Type B pancreatic cell (in vitro differentiated cells): Measurements from ENCODE around the gene DPP6. TPM values are rescaled to one million over a fixed set of nuclear protein-coding genes. Genes with fewer than 3 reads are reported as not detected.

Experiments
- DNase-seq: peaks from one replicate; pipeline ENCODE4 v3.0.0; 2021; ENCODE audit warnings: mixed read lengths; ENCODE audit not compliant: unreplicated experiment; ENCODE audit errors: extremely low spot score
- H3K27ac Mint-ChIP-seq: 2 replicates; pipeline ENCODE4 v1.8.0; 2021; ENCODE audit warnings: mild to moderate bottlenecking, mixed read lengths
- H3K27me3 Mint-ChIP-seq: 2 replicates; pipeline ENCODE4 v1.8.0; 2021; ENCODE audit warnings: mixed read lengths
- H3K36me3 Mint-ChIP-seq: 2 replicates; pipeline ENCODE4 v1.8.0; 2021; ENCODE audit warnings: mixed read lengths
- H3K4me1 Mint-ChIP-seq: one replicate; pipeline ENCODE4 v1.8.0; 2021; ENCODE audit warnings: mixed read lengths; ENCODE audit not compliant: unreplicated experiment
- H3K4me3 Mint-ChIP-seq: 2 replicates; pipeline ENCODE4 v1.8.0; 2021; ENCODE audit warnings: mild to moderate bottlenecking, mixed read lengths
- H3K9me3 Mint-ChIP-seq: 2 replicates; pipeline ENCODE4 v1.8.0; 2021; ENCODE audit warnings: mixed read lengths
- total RNA-seq: library from RNA; stranded (reverse); gene quantifications from 2 replicates; pipeline ENCODE4 v1.2.1, GENCODE V29; 2021; ENCODE audit warnings: low replicate concordance
- TF ChIP-seq, protein P1 (sequence below): fragments of 200-600 bp; sonication (generic); conservative IDR thresholded peaks from 2 replicates; pipeline ENCODE4 v1.5.0; 2021; ENCODE audit warnings: antibody characterized with exemption, mild to moderate bottlenecking

The DPP6 gene
- total RNA-seq, 1 donor from 2014 or later = 4.1 TPM

DNA sequence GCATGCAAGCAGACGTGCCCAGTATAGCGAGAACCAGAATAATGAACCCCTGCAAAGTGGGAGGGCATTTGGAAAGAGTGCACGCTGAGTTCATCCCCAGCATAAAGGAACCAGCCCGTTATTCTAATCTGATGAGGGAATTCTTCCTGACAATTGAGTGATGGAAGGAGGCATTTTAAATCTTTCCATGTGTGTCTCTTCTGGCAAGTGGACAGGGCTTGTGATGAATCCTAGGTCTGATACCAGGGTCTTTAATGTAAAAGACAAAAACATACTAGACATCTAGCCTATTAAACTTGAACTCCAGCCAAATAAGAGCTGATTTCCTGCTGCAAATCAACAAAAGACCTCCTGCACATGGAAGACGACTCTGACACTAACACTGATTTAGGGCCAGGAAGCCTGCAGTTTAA, 301.2 kb downstream of the DPP6 start:
- Mint-ChIP-seq H3K27ac (no peak overlapping the region), H3K36me3 (no peaks in the 10 kb centered on the region), H3K4me3 (no peak overlapping the region), H3K27me3 (peaks cover 3% of the 10 kb centered on the region), H3K9me3 (no peaks in the 10 kb centered on the region), H3K4me1 (no peaks in the 10 kb centered on the region)
- no peak for DNase-seq
- TF ChIP-seq, protein P1, sequence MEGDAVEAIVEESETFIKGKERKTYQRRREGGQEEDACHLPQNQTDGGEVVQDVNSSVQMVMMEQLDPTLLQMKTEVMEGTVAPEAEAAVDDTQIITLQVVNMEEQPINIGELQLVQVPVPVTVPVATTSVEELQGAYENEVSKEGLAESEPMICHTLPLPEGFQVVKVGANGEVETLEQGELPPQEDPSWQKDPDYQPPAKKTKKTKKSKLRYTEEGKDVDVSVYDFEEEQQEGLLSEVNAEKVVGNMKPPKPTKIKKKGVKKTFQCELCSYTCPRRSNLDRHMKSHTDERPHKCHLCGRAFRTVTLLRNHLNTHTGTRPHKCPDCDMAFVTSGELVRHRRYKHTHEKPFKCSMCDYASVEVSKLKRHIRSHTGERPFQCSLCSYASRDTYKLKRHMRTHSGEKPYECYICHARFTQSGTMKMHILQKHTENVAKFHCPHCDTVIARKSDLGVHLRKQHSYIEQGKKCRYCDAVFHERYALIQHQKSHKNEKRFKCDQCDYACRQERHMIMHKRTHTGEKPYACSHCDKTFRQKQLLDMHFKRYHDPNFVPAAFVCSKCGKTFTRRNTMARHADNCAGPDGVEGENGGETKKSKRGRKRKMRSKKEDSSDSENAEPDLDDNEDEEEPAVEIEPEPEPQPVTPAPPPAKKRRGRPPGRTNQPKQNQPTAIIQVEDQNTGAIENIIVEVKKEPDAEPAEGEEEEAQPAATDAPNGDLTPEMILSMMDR = no peak

DNA sequence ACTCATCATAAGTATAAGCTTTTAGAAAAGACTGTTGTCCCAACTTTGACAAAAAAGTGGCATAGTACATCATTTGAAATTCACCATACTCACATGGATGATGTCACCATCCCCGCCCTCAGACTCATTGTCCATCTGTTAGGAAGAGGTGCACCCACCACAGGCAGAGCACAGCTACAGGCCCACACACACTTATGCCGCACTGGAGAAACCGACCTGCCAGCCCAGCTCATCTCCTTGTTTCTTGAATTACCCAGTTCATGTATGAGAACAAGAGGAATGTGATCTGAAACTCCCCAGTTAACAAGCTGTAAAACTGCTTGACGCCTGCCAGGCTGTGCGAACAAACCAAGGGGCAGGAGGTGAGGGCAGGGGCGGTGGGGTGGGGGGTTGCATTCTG, 312.0 kb downstream of the DPP6 start:
- TF ChIP-seq, protein P1 = no peak
- no peak overlapping the region for H3K27ac Mint-ChIP-seq
- DNase-seq = no peak
- no peak overlapping the region for H3K4me3 Mint-ChIP-seq
- H3K27me3 Mint-ChIP-seq = no peaks in the 10 kb centered on the region
- H3K9me3 Mint-ChIP-seq = no peaks in the 10 kb centered on the region
- H3K36me3 Mint-ChIP-seq = no peaks in the 10 kb centered on the region
- H3K4me1 Mint-ChIP-seq = no peaks in the 10 kb centered on the region

DNA sequence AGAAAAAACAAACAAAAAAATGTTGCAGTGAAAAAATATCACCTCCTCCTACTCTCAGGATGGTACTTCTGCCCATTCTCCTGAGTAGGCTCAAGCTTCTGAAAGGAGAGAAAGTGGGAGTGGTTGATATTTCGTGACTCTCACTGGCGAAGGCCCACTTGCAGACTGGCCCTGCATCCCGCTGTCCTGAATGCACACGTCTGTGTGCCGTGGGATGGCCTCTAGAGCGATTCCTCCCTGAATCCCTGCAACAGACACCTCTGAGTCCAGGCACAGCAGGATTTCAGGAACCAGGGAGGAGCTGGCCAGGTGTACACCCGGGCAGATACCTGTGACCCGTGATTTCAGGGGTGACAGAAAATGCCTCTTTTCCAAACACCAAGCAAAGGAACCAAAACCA, 319.2 kb downstream of the DPP6 start:
- H3K27me3 Mint-ChIP-seq = no peaks in the 10 kb centered on the region
- no peak for DNase-seq
- H3K9me3 Mint-ChIP-seq = no peaks in the 10 kb centered on the region
- H3K4me1 Mint-ChIP-seq = no peaks in the 10 kb centered on the region
- H3K36me3 Mint-ChIP-seq = no peaks in the 10 kb centered on the region
- H3K27ac Mint-ChIP-seq = no peak overlapping the region
- H3K4me3 Mint-ChIP-seq = no peak overlapping the region
- TF ChIP-seq, protein P1 = no peak

DNA sequence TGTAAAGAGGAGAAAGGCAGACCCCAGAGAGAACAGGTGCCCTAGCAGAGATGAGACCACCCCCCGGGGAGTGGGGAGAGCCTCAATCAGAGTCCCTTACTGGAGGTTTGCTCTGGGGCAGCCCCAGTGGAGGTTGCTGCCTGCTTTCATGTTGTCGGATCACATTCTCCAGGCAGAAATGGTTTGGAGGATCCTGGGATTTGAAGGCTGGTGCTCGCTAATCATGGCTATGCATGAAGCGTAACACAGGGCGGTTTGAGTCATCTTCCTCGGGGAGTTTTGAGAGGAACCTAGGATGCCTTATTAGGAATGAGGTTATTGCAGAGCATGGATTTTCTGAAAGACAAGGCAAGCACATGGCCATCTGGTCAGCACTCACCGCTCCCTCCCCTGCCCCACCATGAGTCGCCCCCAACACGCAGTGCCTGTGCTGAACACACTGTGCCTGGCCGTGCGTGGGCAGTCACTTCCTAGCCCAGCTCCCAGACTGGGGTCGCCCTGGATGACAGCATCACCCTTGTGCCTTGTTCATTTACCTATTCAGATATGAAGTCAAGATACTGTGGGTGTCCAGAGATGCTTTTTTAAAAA, 319.9 kb downstream of the DPP6 start:
- H3K4me3 Mint-ChIP-seq = no peak overlapping the region
- H3K4me1 Mint-ChIP-seq = no peaks in the 10 kb centered on the region
- H3K36me3 Mint-ChIP-seq = no peaks in the 10 kb centered on the region
- DNase-seq = no peak
- no peaks in the 10 kb centered on the region for H3K9me3 Mint-ChIP-seq
- no peaks in the 10 kb centered on the region for H3K27me3 Mint-ChIP-seq
- no peak overlapping the region for H3K27ac Mint-ChIP-seq
- TF ChIP-seq, protein P1 = no peak

DNA sequence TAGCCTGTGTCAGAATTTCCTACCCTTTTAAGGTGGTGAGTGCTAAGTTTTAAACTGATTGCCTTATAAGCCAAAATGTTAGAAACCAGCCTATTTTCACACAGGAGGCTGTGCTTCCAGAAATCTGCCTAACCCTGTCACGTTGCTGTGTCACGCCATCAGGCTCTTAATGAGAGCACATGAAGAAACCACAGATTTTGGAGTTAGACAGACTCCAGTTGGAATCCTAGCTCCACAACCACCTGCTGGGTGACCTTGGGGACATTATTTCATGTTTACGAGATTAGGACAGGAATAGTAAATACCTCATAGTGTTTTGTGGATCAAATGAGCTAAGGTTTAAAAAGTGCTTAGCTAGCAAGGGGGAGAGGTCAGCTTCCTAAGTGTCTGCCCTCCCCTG, 321.8 kb downstream of the DPP6 start:
- TF ChIP-seq, protein P1 = no peak
- no peak overlapping the region for H3K4me3 Mint-ChIP-seq
- no peaks in the 10 kb centered on the region for H3K4me1 Mint-ChIP-seq
- DNase-seq = no peak
- no peaks in the 10 kb centered on the region for H3K9me3 Mint-ChIP-seq
- H3K36me3 Mint-ChIP-seq = no peaks in the 10 kb centered on the region
- H3K27ac Mint-ChIP-seq = no peak overlapping the region
- no peaks in the 10 kb centered on the region for H3K27me3 Mint-ChIP-seq

DNA sequence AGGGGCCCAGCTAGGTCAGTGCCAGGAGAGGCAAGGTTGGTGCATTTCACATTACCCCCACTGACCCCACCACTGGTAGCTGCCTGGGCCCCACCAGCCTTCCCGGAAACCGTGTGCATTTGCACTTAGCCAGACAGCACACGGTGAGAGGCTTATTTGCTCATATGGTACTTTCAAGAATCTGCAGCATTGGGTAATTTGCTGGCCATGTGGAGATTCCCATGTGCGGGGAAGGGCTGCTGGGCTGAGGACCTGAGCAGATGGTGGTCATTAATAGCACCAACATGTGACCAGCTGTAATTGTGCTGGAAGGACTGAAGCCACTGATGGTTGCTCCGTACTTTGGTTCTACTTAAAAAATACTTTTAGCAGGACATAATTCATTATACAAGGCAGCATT, 323.8 kb downstream of the DPP6 start:
- Mint-ChIP-seq H3K4me1 (no peaks in the 10 kb centered on the region), H3K36me3 (no peaks in the 10 kb centered on the region), H3K27ac (no peak overlapping the region), H3K27me3 (no peaks in the 10 kb centered on the region), H3K4me3 (no peak overlapping the region), H3K9me3 (no peaks in the 10 kb centered on the region)
- no peak for DNase-seq
- TF ChIP-seq, protein P1 = no peak
